Naive thymus-derived CD4-positive, alpha-beta T cell (primary cell): ENCODE measurements around the gene SEH1L. TPM values are rescaled to one million over a fixed set of nuclear protein-coding genes. Genes with fewer than 3 reads are reported as not detected.

Experiments
- polyA plus RNA-seq, 2 donors: library from polyadenylated mRNA; unstranded; fragments of 300-500 nt; fragmentation: Illumina TruSeq; gene quantifications; one replicate each; pipeline ENCODE4 v1.2.3, GENCODE V29; 2021
- total RNA-seq, 6 experiments: library from RNA in 5 of 6; stranded (reverse) in 5 of 6; gene quantifications; 1 replicate in 5 of 6; 2 replicates in 1 of 6; pipeline ENCODE4 v1.2.3 and lab custom pipeline; 2021 to 2026

Gene SEH1L
- total and polyA plus RNA-seq, 7 experiments from 2014 or later = 28.4 to 54.2 (median 34.1) TPM

Other genes with a start within 250 kb of the SEH1L start
- gene CEP76, start 245.3 kb upstream of the SEH1L start, total RNA-seq = 10 to 100 TPM in 3 of 5 experiments, 1 to 10 TPM in 2; 6.9 to 13.2 (median 11.1) TPM
- 1 to 10 TPM; 8.3 to 9.4 TPM for gene CEP76, start 245.3 kb upstream of the SEH1L start, polyA plus RNA-seq
- gene PSMG2, start 245.0 kb upstream of the SEH1L start, total RNA-seq = 100 to 1,000 TPM in 1 of 5 experiments, 10 to 100 TPM in 4; 49.9 to 104 (median 59.9) TPM
- gene PSMG2, start 245.0 kb upstream of the SEH1L start, polyA plus RNA-seq = 100 to 1,000 TPM; 113 to 126 TPM
- gene PTPN2, start 63.8 kb upstream of the SEH1L start, total RNA-seq = 10 to 100 TPM; 55.8 to 82.2 (median 76.2) TPM
- 10 to 100 TPM; 60.5 to 92.2 TPM for gene PTPN2, start 63.8 kb upstream of the SEH1L start, polyA plus RNA-seq
- gene CEP192, start 43.4 kb downstream of the SEH1L start, total RNA-seq = 10 to 100 TPM; 30.9 to 45.0 (median 39.7) TPM
- gene CEP192, start 43.4 kb downstream of the SEH1L start, polyA plus RNA-seq = 1 to 10 TPM; 5.6 to 9.1 TPM